WI38 (cell line): ENCODE measurements around the gene DRD3.
A peak's percentile ranks its signal among the peaks of the same experiment; 100 is the strongest.

Experiments
- H3K4me3 ChIP-seq: 2 replicates; pipeline ENCODE4 v1.5.1; 2011; ENCODE audit warnings: low read depth, mild to moderate bottlenecking, control low read depth, low read length
- TF ChIP-seq, protein P1 (sequence below): IDR thresholded peaks from 2 replicates; pipeline ENCODE4 v1.5.1; 2012; ENCODE audit warnings: low read depth, mild to moderate bottlenecking, control low read depth, low read length

DRD3 gene

GRCh38 chr3:114213627-114214541 is 35.0 kb upstream of the DRD3 start:
- H3K4me3 ChIP-seq = peak overlapping the region; percentile 43
- TF ChIP-seq, protein P1, sequence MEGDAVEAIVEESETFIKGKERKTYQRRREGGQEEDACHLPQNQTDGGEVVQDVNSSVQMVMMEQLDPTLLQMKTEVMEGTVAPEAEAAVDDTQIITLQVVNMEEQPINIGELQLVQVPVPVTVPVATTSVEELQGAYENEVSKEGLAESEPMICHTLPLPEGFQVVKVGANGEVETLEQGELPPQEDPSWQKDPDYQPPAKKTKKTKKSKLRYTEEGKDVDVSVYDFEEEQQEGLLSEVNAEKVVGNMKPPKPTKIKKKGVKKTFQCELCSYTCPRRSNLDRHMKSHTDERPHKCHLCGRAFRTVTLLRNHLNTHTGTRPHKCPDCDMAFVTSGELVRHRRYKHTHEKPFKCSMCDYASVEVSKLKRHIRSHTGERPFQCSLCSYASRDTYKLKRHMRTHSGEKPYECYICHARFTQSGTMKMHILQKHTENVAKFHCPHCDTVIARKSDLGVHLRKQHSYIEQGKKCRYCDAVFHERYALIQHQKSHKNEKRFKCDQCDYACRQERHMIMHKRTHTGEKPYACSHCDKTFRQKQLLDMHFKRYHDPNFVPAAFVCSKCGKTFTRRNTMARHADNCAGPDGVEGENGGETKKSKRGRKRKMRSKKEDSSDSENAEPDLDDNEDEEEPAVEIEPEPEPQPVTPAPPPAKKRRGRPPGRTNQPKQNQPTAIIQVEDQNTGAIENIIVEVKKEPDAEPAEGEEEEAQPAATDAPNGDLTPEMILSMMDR = no peak

- TF ChIP-seq, protein P1 = no peak
- H3K4me3 ChIP-seq = peak overlapping the region; percentile 43
Observed at GRCh38 chr3:114213292-114213626, 34.4 kb upstream of the DRD3 start.

DNA sequence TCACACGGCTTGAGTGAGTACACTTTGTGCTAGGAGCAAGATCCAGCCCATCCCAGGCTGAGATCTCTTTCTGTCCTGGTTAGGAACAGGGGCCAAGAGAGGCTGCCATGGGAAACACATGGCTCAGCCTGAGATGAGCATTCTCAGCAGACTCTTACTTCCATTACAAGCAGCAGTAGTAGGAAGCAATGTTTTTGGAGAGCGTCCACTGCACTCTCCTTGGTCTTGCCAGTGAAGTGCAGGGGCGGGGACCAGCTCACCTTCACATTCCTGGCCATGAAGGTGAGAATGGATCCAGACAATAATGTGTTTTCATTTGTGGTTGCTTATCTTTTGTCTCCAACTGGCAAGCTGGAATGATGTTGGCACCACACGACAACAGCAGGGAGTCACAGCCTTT is 33.8 kb upstream of the DRD3 start:
- no peak overlapping the region for H3K4me3 ChIP-seq

GRCh38 chr3:114207768-114208167 is 28.9 kb upstream of the DRD3 start:
- no peak overlapping the region for H3K4me3 ChIP-seq
- TF ChIP-seq, protein P1 = no peak

More for the DNA sequence above, 33.8 kb upstream of the DRD3 start:
- TF ChIP-seq, protein P1 = no peak

GRCh38 chr3:114206342-114206741 is 27.5 kb upstream of the DRD3 start:
- TF ChIP-seq, protein P1 = no peak
- H3K4me3 ChIP-seq = no peak overlapping the region

DNA sequence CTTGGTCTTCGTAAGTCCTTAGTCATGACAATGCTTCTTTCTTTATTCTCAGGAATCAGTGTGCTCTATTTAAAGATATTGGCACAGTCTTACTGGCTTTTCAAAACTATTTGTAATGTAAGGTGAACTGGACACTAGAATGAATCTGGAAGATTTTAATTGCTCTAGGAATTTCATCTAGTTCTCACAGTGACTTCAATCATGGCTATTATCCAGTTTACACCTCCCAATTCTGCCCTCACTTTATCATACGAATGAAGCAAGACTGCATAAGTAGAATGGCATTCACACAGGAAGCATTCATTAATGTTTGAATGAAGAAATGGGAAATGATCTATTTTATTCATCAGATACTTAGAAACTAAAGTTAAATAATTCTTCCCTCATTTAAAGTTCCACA is 26.7 kb upstream of the DRD3 start:
- no peak overlapping the region for H3K4me3 ChIP-seq
- TF ChIP-seq, protein P1 = no peak

DNA sequence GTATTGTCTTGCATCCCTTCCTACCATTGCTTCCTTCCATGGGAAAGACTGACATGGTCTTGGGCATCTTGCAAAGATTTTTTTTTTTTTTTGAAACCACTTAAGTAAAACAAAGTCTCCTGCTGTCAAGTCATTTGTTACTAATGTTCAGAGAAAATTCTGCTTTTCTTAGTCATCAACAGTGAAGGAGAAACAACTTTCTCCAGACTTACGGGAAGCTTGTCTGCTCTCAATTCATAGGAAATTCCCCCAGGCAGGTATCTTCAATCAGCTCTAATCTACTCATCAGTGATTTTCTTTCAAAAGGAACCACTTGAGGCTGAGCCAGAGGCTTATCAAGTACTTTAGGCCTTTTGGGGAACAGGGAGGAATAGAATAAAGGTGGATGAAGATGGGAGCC is 15.9 kb upstream of the DRD3 start:
- no peak overlapping the region for H3K4me3 ChIP-seq
- TF ChIP-seq, protein P1 = no peak
